ENCODE data around the gene BABAM2.
A peak's percentile ranks its signal among the peaks of the same experiment; 100 is the strongest.

BABAM2 gene

DNA sequence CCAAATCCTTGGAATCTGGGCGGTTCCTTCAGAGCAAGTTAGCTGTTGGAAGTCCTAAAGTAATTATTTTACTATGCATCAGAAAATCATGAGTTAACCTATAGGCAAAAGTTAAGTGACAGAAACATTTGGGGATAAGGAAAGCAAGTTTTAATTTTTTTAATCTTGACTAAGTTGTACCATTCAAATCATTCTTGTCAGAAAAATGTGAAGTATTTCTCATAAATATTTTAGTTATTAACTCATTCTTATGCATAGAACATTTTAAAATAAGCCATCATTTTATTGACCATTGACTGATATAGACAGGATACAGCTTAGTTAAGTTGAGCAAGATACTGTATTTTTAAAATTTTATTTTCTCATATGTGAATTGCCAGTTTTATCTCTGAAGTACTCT lies 403.9 kb downstream of the BABAM2 start:
- Histone ChIP-seq H3K27me3 (ENCODE audit: control insufficient read depth, insufficient read depth, low read length) (no peaks in the 10 kb centered on the region), H3K4me2 (ENCODE audit: low read length) (peak overlapping the region; percentile 54), H3K4me3 (ENCODE audit: low read length) (no peak overlapping the region), H3K9me3 (replicated peaks; ENCODE audit: low read length) (no peaks in the 10 kb centered on the region), H3K36me3 (ENCODE audit: insufficient read depth, low read length) (no peaks in the 10 kb centered on the region), H3K9ac (ENCODE audit: low read depth, low read length) (peak overlapping the region; percentile 48), H3K4me1 (ENCODE audit: control insufficient read depth, insufficient read depth, low read length) (peaks cover 55% of the 10 kb centered on the region)

DNA sequence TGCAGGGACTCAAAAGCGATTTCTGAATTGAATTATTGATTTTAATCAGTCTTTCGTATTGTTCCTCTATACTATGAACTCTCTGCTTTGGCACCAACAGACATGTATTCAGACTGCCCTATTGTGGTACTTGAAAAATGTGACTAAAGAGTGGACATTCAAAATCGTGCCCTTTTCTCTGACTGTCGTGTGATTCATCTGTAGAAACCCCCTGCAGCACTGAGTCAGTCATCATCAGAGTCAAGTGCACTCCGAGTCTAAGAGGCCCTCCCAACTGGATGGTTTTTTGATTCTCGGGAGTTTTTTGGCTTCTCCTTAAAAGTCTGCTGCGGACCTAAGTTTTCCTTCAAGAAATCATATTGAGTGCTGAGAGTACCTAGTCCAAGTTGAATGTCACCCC lies 405.7 kb downstream of the BABAM2 start:
- no peaks in the 10 kb centered on the region for H3K27me3 ChIP-seq (ENCODE audit: control insufficient read depth, insufficient read depth, low read length)
- H3K4me2 ChIP-seq (ENCODE audit: low read length): no peak overlapping the region
- H3K4me1 ChIP-seq (ENCODE audit: control insufficient read depth, insufficient read depth, low read length): peaks cover 55% of the 10 kb centered on the region
- no peaks in the 10 kb centered on the region for H3K36me3 ChIP-seq (ENCODE audit: insufficient read depth, low read length)
- H3K9me3 ChIP-seq (replicated peaks; ENCODE audit: low read length): no peaks in the 10 kb centered on the region
- no peak overlapping the region for H3K9ac ChIP-seq (ENCODE audit: low read depth, low read length)
- H3K4me3 ChIP-seq (ENCODE audit: low read length): no peak overlapping the region

DNA sequence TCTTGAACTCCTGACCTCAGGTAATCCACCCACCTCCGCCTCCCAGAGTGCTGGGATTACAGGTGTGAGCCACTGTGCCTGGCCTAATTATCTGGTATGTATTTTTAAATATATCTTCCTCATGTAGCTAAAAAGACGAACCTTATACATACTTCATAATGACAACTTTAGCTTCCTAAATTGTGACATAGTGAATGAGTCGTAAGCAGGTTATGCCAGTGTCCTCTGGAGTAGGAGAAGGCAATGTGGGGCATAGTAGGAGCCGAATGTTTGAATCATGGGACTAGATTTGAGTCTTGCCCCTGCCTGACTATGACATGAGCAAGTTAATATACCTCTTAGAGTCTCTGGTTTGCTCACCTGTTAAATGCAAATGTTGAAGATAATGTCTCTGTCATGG lies 406.4 kb downstream of the BABAM2 start:
- no peak overlapping the region for H3K9ac ChIP-seq (ENCODE audit: low read depth, low read length)
- no peak overlapping the region for H3K4me3 ChIP-seq (ENCODE audit: low read length)
- no peaks in the 10 kb centered on the region for H3K9me3 ChIP-seq (replicated peaks; ENCODE audit: low read length)
- H3K36me3 ChIP-seq (ENCODE audit: insufficient read depth, low read length): no peaks in the 10 kb centered on the region
- H3K27me3 ChIP-seq (ENCODE audit: control insufficient read depth, insufficient read depth, low read length): no peaks in the 10 kb centered on the region
- H3K4me2 ChIP-seq (ENCODE audit: low read length): no peak overlapping the region
- peaks cover 50% of the 10 kb centered on the region for H3K4me1 ChIP-seq (ENCODE audit: control insufficient read depth, insufficient read depth, low read length)

DNA sequence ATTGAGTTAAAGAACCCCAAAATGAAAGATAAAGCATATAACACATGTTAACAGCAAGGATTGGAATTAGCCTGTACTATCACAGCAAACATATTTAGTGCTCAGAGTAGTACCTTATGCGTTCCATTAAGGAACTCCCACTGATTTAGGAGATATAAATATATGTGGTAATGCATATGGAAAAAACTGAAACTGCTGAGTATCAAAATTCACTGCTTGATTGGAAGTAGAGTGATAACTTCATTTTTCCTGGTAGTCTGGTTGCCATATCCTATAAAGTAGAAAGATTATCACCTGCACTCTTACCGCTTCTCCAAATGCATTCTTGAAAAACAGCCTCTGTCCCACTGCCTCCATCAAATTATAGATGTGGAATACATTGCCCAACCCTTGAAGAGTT lies 407.0 kb downstream of the BABAM2 start:
- Histone ChIP-seq H3K4me3 (ENCODE audit: low read length) (no peak overlapping the region), H3K4me2 (ENCODE audit: low read length) (no peak overlapping the region), H3K9ac (ENCODE audit: low read depth, low read length) (no peak overlapping the region), H3K9me3 (replicated peaks; ENCODE audit: low read length) (no peaks in the 10 kb centered on the region), H3K4me1 (ENCODE audit: control insufficient read depth, insufficient read depth, low read length) (peaks cover 44% of the 10 kb centered on the region), H3K36me3 (ENCODE audit: insufficient read depth, low read length) (no peaks in the 10 kb centered on the region), H3K27me3 (ENCODE audit: control insufficient read depth, insufficient read depth, low read length) (no peaks in the 10 kb centered on the region)

DNA sequence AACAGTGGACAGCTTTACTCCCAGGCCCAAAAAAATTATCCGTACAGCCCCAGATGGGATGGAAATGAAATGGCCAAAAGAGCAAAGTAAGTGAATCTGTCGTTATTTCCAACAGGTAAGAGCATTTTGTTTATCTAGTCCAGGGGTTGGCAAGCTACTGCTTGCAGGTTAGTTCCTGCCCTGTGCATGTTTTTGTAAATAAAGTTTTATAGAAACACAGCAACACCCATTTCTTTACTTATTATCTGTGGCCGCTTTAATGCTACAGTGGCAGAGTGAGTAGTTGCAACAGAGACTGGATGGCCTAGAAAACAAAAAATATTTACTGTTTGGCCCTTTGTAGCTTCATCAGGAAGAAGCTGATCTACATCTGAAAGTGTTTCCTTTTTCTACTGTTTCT lies 407.9 kb downstream of the BABAM2 start:
- H3K27me3 ChIP-seq (ENCODE audit: control insufficient read depth, insufficient read depth, low read length): no peaks in the 10 kb centered on the region
- no peak overlapping the region for H3K4me2 ChIP-seq (ENCODE audit: low read length)
- no peak overlapping the region for H3K9ac ChIP-seq (ENCODE audit: low read depth, low read length)
- no peaks in the 10 kb centered on the region for H3K9me3 ChIP-seq (replicated peaks; ENCODE audit: low read length)
- H3K4me1 ChIP-seq (ENCODE audit: control insufficient read depth, insufficient read depth, low read length): peaks cover 35% of the 10 kb centered on the region
- H3K4me3 ChIP-seq (ENCODE audit: low read length): no peak overlapping the region
- H3K36me3 ChIP-seq (ENCODE audit: insufficient read depth, low read length): no peaks in the 10 kb centered on the region

DNA sequence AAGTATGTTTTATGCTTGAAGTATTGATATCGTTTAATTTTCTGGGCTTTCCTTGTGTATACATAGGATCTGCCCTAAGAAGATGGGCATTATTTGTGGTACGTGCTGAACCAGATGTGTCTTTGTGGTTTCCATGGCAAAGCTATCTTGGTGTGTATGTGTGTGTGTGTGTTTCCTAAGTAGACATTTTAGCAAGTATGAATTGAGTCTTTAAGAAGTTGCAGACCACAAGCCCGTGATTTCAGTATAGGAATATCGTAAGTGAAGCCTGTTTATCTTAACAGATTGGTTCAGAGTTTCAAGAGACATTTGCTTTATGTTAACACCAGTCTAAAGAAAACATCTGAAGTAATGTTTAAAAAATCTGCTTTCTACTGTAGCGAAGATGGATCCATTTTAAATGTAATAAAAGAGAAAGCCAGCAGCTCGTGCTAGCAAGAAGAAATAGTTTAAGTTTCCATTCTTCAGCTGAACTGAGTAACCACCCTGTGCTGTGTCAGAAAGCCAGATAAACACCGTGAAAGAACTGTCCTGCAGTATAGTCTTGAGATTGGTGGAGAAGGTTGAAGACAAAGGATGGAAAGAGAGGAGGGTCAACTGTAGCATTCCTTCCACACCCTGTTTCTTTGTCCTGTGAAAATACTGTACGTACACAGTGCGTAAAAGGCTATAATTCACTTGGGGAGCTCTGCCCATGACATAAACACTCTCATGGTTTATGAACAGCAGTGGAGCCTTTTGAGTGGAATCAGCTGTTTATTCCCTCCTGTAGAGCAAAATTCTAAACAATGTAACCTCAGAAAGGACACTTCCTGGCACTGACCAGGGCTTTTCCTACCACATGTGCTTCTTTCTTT lies 410.2 kb downstream of the BABAM2 start:
- Histone ChIP-seq H3K36me3 (ENCODE audit: insufficient read depth, low read length) (no peaks in the 10 kb centered on the region), H3K9me3 (replicated peaks; ENCODE audit: low read length) (peaks cover 8% of the 10 kb centered on the region), H3K9ac (ENCODE audit: low read depth, low read length) (no peak overlapping the region), H3K4me2 (ENCODE audit: low read length) (no peak overlapping the region), H3K27me3 (ENCODE audit: control insufficient read depth, insufficient read depth, low read length) (no peaks in the 10 kb centered on the region), H3K4me3 (ENCODE audit: low read length) (no peak overlapping the region), H3K4me1 (ENCODE audit: control insufficient read depth, insufficient read depth, low read length) (peaks cover 16% of the 10 kb centered on the region)

DNA sequence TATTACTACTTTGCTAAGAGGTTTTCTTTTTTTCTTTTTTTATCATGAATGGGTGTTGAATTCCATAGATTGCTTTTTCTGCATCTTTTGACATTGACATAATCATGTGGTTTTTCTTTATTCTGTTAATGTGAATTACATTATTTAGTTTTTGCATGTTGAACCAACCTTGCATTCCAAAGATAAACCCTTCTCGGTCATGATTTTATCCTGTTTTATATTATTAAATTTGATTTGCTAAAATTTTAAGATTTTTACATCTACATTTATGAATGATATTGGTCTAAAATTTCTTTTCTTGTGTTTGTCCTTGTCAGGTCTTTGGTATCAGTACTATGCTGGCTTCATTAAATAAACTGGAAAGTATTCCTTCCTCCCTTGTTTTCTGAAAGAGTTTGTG lies 414.7 kb downstream of the BABAM2 start:
- no peak overlapping the region for H3K4me2 ChIP-seq (ENCODE audit: low read length)
- H3K9me3 ChIP-seq (replicated peaks; ENCODE audit: low read length): peaks cover 8% of the 10 kb centered on the region
- H3K36me3 ChIP-seq (ENCODE audit: insufficient read depth, low read length): no peaks in the 10 kb centered on the region
- H3K27me3 ChIP-seq (ENCODE audit: control insufficient read depth, insufficient read depth, low read length): no peaks in the 10 kb centered on the region
- no peak overlapping the region for H3K9ac ChIP-seq (ENCODE audit: low read depth, low read length)
- no peaks in the 10 kb centered on the region for H3K4me1 ChIP-seq (ENCODE audit: control insufficient read depth, insufficient read depth, low read length)
- H3K4me3 ChIP-seq (ENCODE audit: low read length): no peak overlapping the region

DNA sequence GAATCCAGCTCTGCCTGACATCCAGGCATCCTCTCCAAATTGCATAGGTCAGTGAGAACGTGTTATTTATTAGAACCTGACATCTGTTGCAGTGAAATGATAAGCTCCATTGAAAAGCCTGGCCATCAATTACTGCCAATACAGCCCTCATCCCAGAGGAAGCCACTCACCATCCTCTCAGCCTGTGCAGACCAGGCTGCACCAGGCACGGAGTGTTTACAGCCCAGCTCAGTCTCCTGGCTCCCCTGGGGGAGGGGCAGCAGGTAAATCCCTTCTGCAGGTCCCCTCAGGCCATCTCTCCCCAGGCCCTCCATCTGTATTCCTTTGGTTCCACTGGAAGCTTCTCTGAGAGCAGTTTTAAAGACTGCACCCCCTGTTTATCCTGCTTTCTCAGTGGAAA lies 419.6 kb downstream of the BABAM2 start:
- H3K9me3 ChIP-seq (replicated peaks; ENCODE audit: low read length): peaks cover 4% of the 10 kb centered on the region
- H3K4me2 ChIP-seq (ENCODE audit: low read length): no peak overlapping the region
- H3K4me1 ChIP-seq (ENCODE audit: control insufficient read depth, insufficient read depth, low read length): no peaks in the 10 kb centered on the region
- H3K27me3 ChIP-seq (ENCODE audit: control insufficient read depth, insufficient read depth, low read length): no peaks in the 10 kb centered on the region
- no peak overlapping the region for H3K4me3 ChIP-seq (ENCODE audit: low read length)
- H3K36me3 ChIP-seq (ENCODE audit: insufficient read depth, low read length): no peaks in the 10 kb centered on the region
- H3K9ac ChIP-seq (ENCODE audit: low read depth, low read length): no peak overlapping the region

DNA sequence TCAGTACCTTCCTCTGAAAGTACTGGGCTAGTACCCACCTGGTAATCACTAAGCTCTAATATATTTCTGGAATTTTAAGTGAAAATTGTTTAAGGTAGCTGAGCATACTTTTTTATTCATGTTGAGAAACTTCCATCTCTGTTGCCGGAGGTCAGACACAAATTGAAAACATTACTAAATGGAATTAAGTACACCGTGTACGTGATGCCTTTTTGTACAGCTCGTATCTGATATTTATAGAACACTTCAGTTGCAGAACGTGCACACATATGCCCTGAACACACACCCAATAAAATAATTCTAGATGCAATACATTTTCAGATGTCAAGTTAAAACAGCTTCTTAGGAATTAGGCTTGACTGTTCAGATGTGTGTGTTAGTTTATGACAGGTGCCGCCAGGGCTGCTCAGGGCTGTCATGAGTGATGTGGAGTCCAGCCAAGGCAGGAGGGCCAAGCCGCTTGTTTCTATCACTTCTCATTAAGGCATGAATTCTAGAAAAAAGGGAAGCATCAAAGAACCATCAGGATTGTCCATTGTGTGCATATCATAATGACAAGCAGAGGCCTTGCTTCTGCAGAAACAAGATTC lies 421.2 kb downstream of the BABAM2 start:
- Histone ChIP-seq H3K9ac (ENCODE audit: low read depth, low read length) (no peak overlapping the region), H3K4me1 (ENCODE audit: control insufficient read depth, insufficient read depth, low read length) (no peaks in the 10 kb centered on the region), H3K9me3 (replicated peaks; ENCODE audit: low read length) (no peaks in the 10 kb centered on the region), H3K4me2 (ENCODE audit: low read length) (no peak overlapping the region), H3K36me3 (ENCODE audit: insufficient read depth, low read length) (no peaks in the 10 kb centered on the region), H3K27me3 (ENCODE audit: control insufficient read depth, insufficient read depth, low read length) (no peaks in the 10 kb centered on the region), H3K4me3 (ENCODE audit: low read length) (no peak overlapping the region)

DNA sequence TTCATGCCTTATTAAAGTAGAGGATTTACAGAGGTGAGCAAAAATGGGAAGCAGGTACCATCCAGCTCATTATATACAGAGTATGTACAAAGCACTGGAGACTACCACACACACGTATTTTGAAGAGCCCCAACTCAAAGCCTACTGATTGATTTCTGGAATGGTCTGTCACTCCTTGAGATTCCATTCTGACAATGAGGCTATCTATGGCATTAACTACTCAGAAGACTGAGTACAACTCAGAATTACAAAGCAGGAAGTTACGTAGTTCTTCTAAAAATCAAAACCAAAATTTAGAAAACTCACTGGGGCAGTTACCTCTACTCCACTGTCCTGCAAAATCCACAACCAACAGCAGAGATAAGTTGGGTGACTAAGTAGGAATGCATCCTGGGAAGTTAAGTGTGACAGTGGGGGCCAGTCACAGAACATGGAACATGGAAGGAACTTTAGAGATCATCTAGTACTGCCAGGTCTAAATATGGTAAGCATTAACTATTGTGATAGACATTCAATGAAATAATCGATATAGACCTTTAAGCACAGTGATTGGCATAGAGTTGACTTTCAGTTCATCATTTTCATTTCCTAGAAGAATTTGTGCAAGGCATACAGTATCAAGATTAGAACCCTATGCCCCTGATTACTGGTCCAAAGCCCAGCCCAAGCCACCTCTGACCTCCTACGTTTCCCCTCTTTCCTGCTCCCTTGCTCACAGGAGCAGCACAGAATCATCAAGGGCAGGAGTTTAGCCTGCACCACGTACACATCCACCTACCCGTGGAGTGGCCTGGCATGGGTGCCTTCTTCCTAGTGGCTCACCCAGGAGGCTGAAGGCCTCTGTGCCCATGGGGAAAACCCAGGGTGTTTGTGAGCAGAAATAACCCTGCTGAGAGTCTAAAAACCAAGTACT lies 422.0 kb downstream of the BABAM2 start:
- Histone ChIP-seq H3K36me3 (ENCODE audit: insufficient read depth, low read length) (no peaks in the 10 kb centered on the region), H3K4me1 (ENCODE audit: control insufficient read depth, insufficient read depth, low read length) (no peaks in the 10 kb centered on the region), H3K4me2 (ENCODE audit: low read length) (no peak overlapping the region), H3K4me3 (ENCODE audit: low read length) (no peak overlapping the region), H3K9me3 (replicated peaks; ENCODE audit: low read length) (no peaks in the 10 kb centered on the region), H3K9ac (ENCODE audit: low read depth, low read length) (no peak overlapping the region), H3K27me3 (ENCODE audit: control insufficient read depth, insufficient read depth, low read length) (no peaks in the 10 kb centered on the region)

DNA sequence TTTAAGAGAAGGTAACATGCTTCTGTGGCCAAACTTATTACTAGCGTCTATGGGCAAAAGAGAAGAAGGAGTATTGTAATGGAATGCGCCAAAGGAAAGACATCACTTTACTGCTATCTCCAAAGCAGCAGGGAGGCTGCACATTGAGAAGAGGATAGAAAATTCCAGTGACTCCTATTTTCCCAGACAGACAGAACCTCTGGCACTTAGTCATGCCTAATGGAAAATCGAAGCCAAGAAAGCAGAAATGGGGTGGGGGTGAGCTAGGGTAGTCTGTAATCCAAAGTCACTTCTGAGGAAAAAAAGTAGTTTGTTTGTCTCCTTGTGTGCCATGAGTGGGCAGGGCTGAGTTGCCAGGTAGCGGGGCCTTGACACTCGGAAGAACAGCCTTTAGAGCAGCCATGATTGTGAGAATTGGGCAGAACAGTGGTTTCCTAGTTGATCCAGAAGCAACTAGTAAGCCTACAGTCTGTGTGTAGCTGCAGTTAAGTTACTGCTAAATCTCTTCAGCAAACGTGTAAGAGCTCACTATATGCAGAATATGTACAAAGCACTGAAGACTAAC lies 422.8 kb downstream of the BABAM2 start:
- Histone ChIP-seq H3K9ac (ENCODE audit: low read depth, low read length) (no peak overlapping the region), H3K27me3 (ENCODE audit: control insufficient read depth, insufficient read depth, low read length) (no peaks in the 10 kb centered on the region), H3K4me1 (ENCODE audit: control insufficient read depth, insufficient read depth, low read length) (no peaks in the 10 kb centered on the region), H3K4me3 (ENCODE audit: low read length) (no peak overlapping the region), H3K36me3 (ENCODE audit: insufficient read depth, low read length) (no peaks in the 10 kb centered on the region), H3K4me2 (ENCODE audit: low read length) (no peak overlapping the region), H3K9me3 (replicated peaks; ENCODE audit: low read length) (no peaks in the 10 kb centered on the region)
